IPS-NIHi7 (cell line): ENCODE results near the gene KRI1.
"Not testable (repeated sequence)": the region's sequence is repeated elsewhere in the genome, so short reads cannot be mapped to it uniquely, and the experiment has no call there.

Experiments
- DNase-seq: peaks from one replicate; pipeline ENCODE4 v3.0.0; 2012; ENCODE audit warnings: mixed read lengths; ENCODE audit errors: extremely low spot score

Gene KRI1

DNA sequence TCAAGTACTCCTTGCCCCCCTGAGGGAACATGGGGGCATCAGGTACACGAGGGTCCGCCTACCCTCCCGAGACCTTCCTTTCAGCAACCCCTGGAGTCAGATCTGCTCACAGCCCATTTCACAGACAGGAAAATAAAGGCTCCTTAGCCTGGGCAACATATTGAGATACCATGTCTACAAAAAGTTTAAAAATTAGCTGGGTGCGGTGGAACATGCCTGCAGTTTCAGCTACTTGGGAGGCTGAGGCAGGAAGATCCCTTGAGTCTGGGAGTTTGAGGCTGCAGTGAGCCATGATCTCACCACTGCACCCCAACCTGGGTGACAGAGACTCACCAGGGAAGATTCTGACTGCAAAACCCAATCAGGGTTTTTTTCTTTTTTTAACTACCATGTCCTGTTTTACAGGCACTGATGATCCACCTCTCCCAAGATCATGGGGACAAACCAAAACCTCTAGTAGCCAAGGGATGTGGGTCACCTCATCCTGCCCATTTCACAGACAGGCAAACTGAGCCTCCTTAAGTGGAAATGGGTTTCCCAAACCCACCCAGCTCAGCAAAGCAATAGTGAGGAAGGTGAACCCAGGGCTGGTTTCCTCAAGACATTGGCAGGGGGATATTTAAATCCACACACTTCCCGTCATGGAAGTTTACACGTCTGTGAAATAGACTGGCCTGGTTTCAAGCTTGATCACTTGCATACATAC is 9.4 kb upstream of the KRI1 start:
- DNase-seq: no peak

- no peak for DNase-seq
Observed at GRCh38 chr19:10574462-10574861, 8.7 kb upstream of the KRI1 start.

GRCh38 chr19:10573793-10574192 is 8.0 kb upstream of the KRI1 start:
- DNase-seq: not testable (repeated sequence)

- DNase-seq: peak; percentile 93
Observed at GRCh38 chr19:10568826-10569651, 3.2 kb upstream of the KRI1 start, which contains the start of gene CDKN2D. Gene CDKN2D (minus strand): TSS chr19:10568979. CDS start chr19:10568653, 326 bp downstream.

- no peak for DNase-seq
Observed at GRCh38 chr19:10568062-10568825, 2.4 kb upstream of the KRI1 start.

- no peak for DNase-seq
Observed at GRCh38 chr19:10567656-10568055, 1.8 kb upstream of the KRI1 start.

GRCh38 chr19:10566658-10567410 is 1.0 kb upstream of the KRI1 start:
- DNase-seq: no peak

GRCh38 chr19:10566408-10566657 is 523 bp upstream of the KRI1 start:
- DNase-seq: no peak

DNA sequence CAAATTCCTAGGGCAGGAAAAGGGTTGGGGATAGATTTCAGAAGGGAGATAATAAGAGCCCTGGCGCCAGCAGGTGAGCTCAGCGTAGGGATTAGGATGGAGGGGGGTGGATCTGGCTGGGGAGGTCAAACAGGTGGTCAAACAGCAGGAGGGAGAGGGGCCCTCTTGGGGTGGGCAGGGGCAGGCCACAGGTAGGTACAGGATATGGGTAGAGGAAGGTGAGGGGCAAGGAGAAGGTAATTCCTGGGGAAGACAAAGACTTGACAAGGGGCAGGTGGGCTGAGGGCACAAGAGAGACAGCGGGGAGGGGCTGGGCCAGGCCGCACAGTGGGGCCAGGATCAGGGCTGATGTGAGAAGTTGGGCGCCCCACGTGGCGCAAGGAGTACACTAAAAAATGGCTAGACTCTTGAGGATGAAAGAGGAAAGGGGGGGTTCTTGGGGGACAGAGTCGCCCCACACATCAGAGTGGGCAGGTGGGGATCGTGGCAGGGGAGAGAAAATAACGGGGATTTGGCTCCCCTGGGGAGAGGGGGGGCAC is 713 bp downstream of the KRI1 start:
- DNase-seq: peak; percentile 85

GRCh38 chr19:10562609-10563008 is 3.2 kb downstream of the KRI1 start:
- no peak for DNase-seq

DNA sequence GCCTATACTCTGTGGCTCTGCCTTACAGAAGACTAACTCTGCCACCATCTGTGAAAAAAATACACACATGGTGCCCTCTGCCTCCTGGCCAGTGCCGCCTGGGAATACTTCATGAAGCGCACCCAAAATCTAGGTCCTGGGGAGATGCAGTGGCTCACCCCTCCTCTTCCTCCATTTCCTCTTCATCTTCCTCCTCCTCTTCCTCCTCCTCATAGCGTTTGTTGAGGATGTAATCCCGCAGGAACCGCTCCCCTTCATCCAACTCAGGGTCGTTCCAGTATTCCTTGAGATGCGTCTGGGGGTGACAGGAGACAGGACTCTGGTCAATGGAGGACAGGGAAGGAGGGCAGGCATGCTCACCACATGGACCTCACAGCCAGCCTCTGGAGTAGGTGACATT is 5.7 kb downstream of the KRI1 start:
- DNase-seq: no peak

GRCh38 chr19:10557603-10558197 is 8.1 kb downstream of the KRI1 start:
- DNase-seq: no peak

DNA sequence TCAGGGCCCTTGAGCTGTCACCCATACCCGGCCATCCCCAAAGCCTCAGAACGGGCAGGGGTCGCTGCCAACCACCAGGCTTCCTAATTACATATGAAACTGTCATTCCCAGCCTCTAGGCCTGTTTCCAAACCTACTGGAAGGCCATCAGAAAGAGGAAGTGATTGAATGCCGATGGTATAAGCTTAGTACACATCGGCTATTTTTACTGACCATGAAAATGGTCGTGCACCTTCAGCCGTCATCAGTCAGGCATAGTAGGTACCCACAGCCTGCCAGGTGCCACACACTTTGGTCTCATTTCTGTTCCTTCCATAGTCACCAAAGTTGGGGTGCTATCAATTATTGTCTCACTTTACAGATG is 10.2 kb downstream of the KRI1 start:
- DNase-seq: no peak

- DNase-seq: no peak
Observed at GRCh38 chr19:10554760-10555609, 10.8 kb downstream of the KRI1 start.

DNA sequence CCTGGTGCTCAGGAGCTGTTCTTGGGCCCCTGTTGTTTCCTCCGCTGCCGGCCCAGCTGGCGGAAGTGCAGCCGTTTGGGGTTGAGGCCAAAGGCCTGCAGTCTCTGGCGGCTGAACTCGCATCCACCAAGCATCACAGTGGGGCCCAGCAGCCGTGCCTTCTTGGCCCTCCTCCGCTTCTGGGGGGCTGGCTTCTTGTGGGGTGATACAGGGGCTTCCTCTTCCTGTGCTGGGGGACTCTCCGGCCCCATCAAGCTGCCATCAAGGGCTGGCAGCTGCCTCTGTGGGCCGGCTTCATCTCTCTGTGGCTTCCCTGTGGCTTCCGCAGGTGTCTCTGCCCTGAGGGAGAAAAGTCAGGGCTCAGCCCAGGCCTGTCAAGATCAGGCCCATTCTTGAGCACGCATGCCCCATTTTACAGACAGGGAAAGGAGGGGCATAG is 11.8 kb downstream of the KRI1 start:
- no peak for DNase-seq

- DNase-seq: no peak
Observed at GRCh38 chr19:10553087-10553667, 12.6 kb downstream of the KRI1 start.

DNA sequence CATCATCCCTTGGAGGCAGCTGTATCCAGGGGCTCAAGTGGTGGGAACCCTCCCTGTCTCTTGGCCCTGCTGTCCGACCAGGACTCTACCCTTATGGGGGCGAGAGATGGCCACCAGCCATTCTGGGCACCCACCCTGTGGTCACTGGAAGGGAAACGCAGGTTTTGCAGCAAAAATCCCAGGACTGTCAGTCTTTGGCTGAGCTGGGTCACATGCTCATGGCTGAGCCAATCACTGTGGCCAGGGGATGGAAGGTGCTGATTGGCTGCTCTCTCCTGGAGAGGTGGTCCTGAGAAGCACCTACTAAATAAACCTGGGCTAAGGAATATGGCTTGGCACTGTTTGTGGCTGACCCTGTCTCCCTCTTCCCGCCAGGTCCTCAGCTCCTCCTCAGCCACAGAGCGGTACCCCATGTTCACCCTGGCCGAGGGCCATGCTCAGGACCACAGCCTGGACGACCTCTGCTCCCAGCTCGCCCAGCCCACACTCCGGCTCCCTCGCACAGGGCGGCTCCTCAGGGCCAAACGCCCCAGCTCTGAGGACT is 13.2 kb downstream of the KRI1 start:
- DNase-seq: peak; percentile 81

DNA sequence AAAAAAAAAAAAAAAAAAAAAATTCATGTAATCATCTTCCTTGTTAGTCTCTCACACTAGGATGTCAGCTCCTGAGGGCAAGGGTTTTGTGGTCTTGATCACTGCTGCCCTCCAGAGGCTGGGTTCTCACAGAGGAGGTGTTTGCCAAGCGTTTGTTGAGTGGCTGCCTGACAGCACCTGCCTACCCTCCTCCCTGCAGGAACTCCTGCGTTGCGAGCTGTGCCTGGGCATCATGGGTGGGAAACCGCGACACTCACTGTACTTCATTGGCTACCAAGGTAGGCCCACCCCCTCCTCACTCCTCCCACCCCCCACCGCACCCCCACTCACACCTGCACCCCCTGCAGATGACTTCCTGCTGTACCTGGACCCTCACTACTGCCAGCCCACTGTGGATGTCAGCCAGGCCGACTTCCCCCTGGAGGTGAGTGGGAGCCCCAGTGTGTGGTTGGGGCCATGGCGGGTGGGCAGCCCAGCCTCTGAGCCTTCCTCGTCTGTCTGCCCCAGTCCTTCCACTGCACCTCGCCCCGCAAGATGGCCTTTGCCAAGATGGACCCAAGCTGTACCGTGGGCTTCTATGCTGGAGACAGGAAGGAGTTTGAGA is 14.0 kb downstream of the KRI1 start:
- DNase-seq: peak; percentile 43

DNA sequence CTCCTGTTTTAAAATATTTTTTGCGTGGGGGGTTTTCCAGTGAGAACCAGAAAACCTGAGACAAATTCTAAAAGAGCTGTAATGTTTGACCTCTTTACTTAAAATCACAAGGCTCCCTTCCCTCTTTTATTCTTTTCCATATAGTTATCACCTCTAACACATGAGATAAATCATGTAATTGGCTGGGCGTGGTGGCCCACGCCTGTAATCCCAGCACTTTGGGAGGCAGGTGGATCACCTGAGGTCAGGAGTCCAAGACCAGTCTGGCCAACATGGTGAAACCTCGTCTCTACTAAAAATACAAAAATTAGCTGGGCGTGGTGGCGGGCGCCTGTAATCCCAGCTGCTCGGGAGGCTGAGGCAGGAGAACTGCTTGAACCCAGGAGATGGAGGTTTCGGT is 14.8 kb downstream of the KRI1 start:
- not testable (repeated sequence) for DNase-seq
